Measurements from ENCODE around the gene LPIN2. TPM values are rescaled to one million over a fixed set of nuclear protein-coding genes. Genes with fewer than 3 reads are reported as not detected.
A peak's percentile ranks its signal among the peaks of the same experiment; 100 is the strongest.

Gene LPIN2
- total RNA-seq, 1 donor from 2014 or later, result 16.5 TPM

DNA sequence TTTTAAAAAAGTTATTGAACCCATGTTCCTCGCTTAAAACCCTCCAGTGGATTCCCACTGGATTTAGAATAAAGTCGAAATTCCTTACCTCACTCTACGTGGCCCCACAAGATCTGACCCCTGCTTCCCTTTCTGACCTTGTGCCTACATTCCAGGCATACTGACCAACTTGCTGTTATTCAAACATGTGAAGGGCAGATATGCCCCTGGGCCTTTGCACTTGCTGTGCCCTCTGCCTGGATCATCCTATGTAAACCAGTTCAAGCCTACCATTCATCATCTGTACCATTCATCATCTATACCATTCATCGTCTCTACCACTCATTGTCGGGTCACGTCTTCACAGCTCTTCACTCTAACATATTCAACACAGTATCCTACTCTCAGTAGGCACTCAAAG is 41.3 kb upstream of the LPIN2 start:
- no peaks in the 10 kb centered on the region for H3K36me3 Mint-ChIP-seq (ENCODE audit: low read depth, unreplicated experiment)
- FAIRE-seq, result no peak
- DNase-seq (ENCODE audit: low read depth), result no peak
- H3K27me3 Mint-ChIP-seq (ENCODE audit: low read depth, unreplicated experiment), result no peaks in the 10 kb centered on the region
- Histone ChIP-seq H2AFZ (ENCODE audit: low read depth, low read length) (no peak overlapping the region), H3K79me2 (ENCODE audit: insufficient read depth, low read length) (no peaks in the 10 kb centered on the region), H3K4me3 (ENCODE audit: insufficient read depth, low read depth, low read length) (no peak overlapping the region), H3K4me1 (ENCODE audit: insufficient read depth, low read length) (no peaks in the 10 kb centered on the region), H3K36me3 (ENCODE audit: insufficient read depth, low read length) (no peaks in the 10 kb centered on the region), H3K27me3 (ENCODE audit: insufficient read depth, low read length) (peaks cover 3% of the 10 kb centered on the region), H3K4me2 (ENCODE audit: low read length) (no peak overlapping the region), H3K9ac (ENCODE audit: low read length) (no peak overlapping the region), H4K20me1 (ENCODE audit: insufficient read depth, low read length) (no peaks in the 10 kb centered on the region), H3K27ac (ENCODE audit: low read depth, low read length) (no peak overlapping the region), H3K9me3 (ENCODE audit: insufficient read depth, low read depth, low read length) (no peaks in the 10 kb centered on the region)
- no peak overlapping the region for H3K27ac Mint-ChIP-seq (ENCODE audit: unreplicated experiment)
- peak overlapping the region; percentile 66 for H3K4me3 Mint-ChIP-seq (ENCODE audit: unreplicated experiment)
- TF ChIP-seq, protein P1, sequence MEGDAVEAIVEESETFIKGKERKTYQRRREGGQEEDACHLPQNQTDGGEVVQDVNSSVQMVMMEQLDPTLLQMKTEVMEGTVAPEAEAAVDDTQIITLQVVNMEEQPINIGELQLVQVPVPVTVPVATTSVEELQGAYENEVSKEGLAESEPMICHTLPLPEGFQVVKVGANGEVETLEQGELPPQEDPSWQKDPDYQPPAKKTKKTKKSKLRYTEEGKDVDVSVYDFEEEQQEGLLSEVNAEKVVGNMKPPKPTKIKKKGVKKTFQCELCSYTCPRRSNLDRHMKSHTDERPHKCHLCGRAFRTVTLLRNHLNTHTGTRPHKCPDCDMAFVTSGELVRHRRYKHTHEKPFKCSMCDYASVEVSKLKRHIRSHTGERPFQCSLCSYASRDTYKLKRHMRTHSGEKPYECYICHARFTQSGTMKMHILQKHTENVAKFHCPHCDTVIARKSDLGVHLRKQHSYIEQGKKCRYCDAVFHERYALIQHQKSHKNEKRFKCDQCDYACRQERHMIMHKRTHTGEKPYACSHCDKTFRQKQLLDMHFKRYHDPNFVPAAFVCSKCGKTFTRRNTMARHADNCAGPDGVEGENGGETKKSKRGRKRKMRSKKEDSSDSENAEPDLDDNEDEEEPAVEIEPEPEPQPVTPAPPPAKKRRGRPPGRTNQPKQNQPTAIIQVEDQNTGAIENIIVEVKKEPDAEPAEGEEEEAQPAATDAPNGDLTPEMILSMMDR (IDR thresholded peaks at IDR 0.05; ENCODE audit: insufficient read depth, low read depth, low read length), result no peak
- TF ChIP-seq EZH2 (IDR thresholded peaks at IDR 0.05; ENCODE audit: insufficient read depth, low read length), result no peak
- H3K4me1 Mint-ChIP-seq (ENCODE audit: low read depth, unreplicated experiment), result peaks cover 8% of the 10 kb centered on the region
- peaks cover 12% of the 10 kb centered on the region for H3K9me3 Mint-ChIP-seq (ENCODE audit: unreplicated experiment)

DNA sequence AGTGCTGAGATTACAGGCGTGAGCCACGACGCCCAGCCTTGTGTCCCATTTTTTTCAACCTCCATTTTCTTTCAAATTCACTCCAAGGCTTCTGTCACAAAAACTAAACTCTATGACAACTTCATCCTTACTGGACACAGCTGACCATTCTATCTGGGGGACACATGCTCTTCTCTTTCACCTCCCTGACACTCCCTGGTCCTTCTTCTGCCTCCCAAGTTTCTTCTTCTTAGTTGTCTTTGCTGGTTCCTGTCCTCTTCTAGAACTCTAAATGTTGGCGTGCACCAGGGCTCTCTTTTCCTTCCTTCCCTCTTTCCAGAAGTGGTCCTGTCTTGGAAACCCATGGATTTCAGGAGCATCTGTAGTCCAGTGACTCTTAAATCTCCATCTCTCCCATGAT is 40.1 kb upstream of the LPIN2 start:
- Histone ChIP-seq H3K9ac (ENCODE audit: low read length) (no peak overlapping the region), H4K20me1 (ENCODE audit: insufficient read depth, low read length) (no peaks in the 10 kb centered on the region), H3K4me2 (ENCODE audit: low read length) (no peak overlapping the region), H3K4me1 (ENCODE audit: insufficient read depth, low read length) (no peaks in the 10 kb centered on the region), H3K79me2 (ENCODE audit: insufficient read depth, low read length) (no peaks in the 10 kb centered on the region), H3K36me3 (ENCODE audit: insufficient read depth, low read length) (no peaks in the 10 kb centered on the region), H2AFZ (ENCODE audit: low read depth, low read length) (no peak overlapping the region), H3K9me3 (ENCODE audit: insufficient read depth, low read depth, low read length) (no peaks in the 10 kb centered on the region), H3K4me3 (ENCODE audit: insufficient read depth, low read depth, low read length) (no peak overlapping the region), H3K27me3 (ENCODE audit: insufficient read depth, low read length) (peaks cover 3% of the 10 kb centered on the region), H3K27ac (ENCODE audit: low read depth, low read length) (no peak overlapping the region)
- TF ChIP-seq, protein P1 (IDR thresholded peaks at IDR 0.05; ENCODE audit: insufficient read depth, low read depth, low read length), result no peak
- no peak for TF ChIP-seq EZH2 (IDR thresholded peaks at IDR 0.05; ENCODE audit: insufficient read depth, low read length)
- no peaks in the 10 kb centered on the region for H3K36me3 Mint-ChIP-seq (ENCODE audit: low read depth, unreplicated experiment)
- no peak overlapping the region for H3K4me3 Mint-ChIP-seq (ENCODE audit: unreplicated experiment)
- peaks cover 8% of the 10 kb centered on the region for H3K4me1 Mint-ChIP-seq (ENCODE audit: low read depth, unreplicated experiment)
- DNase-seq (ENCODE audit: low read depth) (no peak), FAIRE-seq (no peak)
- peaks cover 12% of the 10 kb centered on the region for H3K9me3 Mint-ChIP-seq (ENCODE audit: unreplicated experiment)
- H3K27me3 Mint-ChIP-seq (ENCODE audit: low read depth, unreplicated experiment), result no peaks in the 10 kb centered on the region
- no peak overlapping the region for H3K27ac Mint-ChIP-seq (ENCODE audit: unreplicated experiment)

GRCh38 chr18:3052411-3052758 is 39.4 kb upstream of the LPIN2 start:
- H4K20me1 ChIP-seq (ENCODE audit: insufficient read depth, low read length), result no peaks in the 10 kb centered on the region
- peaks cover 3% of the 10 kb centered on the region for H3K27me3 ChIP-seq (ENCODE audit: insufficient read depth, low read length)
- no peaks in the 10 kb centered on the region for H3K36me3 ChIP-seq (ENCODE audit: insufficient read depth, low read length)
- Mint-ChIP-seq H3K9me3 (ENCODE audit: unreplicated experiment) (peaks cover 12% of the 10 kb centered on the region), H3K4me3 (ENCODE audit: unreplicated experiment) (no peak overlapping the region), H3K4me1 (ENCODE audit: low read depth, unreplicated experiment) (peaks cover 8% of the 10 kb centered on the region), H3K36me3 (ENCODE audit: low read depth, unreplicated experiment) (no peaks in the 10 kb centered on the region), H3K27me3 (ENCODE audit: low read depth, unreplicated experiment) (no peaks in the 10 kb centered on the region), H3K27ac (ENCODE audit: unreplicated experiment) (no peak overlapping the region)
- TF ChIP-seq EZH2 (IDR thresholded peaks at IDR 0.05; ENCODE audit: insufficient read depth, low read length), result no peak
- TF ChIP-seq, protein P1 (IDR thresholded peaks at IDR 0.05; ENCODE audit: insufficient read depth, low read depth, low read length), result no peak
- FAIRE-seq, result no peak
- H3K9me3 ChIP-seq (ENCODE audit: insufficient read depth, low read depth, low read length), result no peaks in the 10 kb centered on the region
- no peak overlapping the region for H3K27ac ChIP-seq (ENCODE audit: low read depth, low read length)
- no peak overlapping the region for H3K4me2 ChIP-seq (ENCODE audit: low read length)
- H3K4me1 ChIP-seq (ENCODE audit: insufficient read depth, low read length), result no peaks in the 10 kb centered on the region
- no peak overlapping the region for H3K4me3 ChIP-seq (ENCODE audit: insufficient read depth, low read depth, low read length)
- no peaks in the 10 kb centered on the region for H3K79me2 ChIP-seq (ENCODE audit: insufficient read depth, low read length)
- DNase-seq (ENCODE audit: low read depth), result no peak
- no peak overlapping the region for H2AFZ ChIP-seq (ENCODE audit: low read depth, low read length)
- H3K9ac ChIP-seq (ENCODE audit: low read length), result no peak overlapping the region
